OCI-LY3 (cell line): Measurements from ENCODE around the gene ESRRB.

Source experiments
- CTCF ChIP-seq: fragments of 200-600, 300-600 bp; sonication (generic); IDR thresholded peaks from 2 replicates; pipeline ENCODE4 v1.5.1; 2014; ENCODE audit warnings: antibody characterized with exemption, low read length, low read depth
- EZH2phosphoT487 ChIP-seq: fragments of 200-600 bp; shearing (Covaris generic); IDR thresholded peaks from 2 replicates; pipeline ENCODE4 v1.6.1; 2018; ENCODE audit warnings: antibody characterized with exemption, mixed run types, low read depth

- TF ChIP-seq EZH2phosphoT487 = no peak
- no peak for TF ChIP-seq CTCF
These were observed 110.4 kb downstream of the ESRRB start for GRCh38 chr14:76486251-76486743.
